H1 (cell line): ENCODE results near the gene COLQ.

Experiments
- KDM5A ChIP-seq: fragments of 200-600 bp; IDR thresholded peaks from 2 replicates; pipeline ENCODE4 v1.7.1; 2012; ENCODE audit warnings: mild to moderate bottlenecking, low read length, inconsistent platforms, mixed read lengths
- MAFK ChIP-seq: IDR thresholded peaks from 2 replicates; pipeline ENCODE4 v1.6.1; 2012; ENCODE audit warnings: low read depth, mild to moderate bottlenecking, improper control_type of control experiment, low read length
- POLR2A ChIP-seq, 2 experiments: IDR thresholded peaks; 1 replicate in 1 of 2; 2 replicates in 1 of 2; pipeline ENCODE4 v1.6.1; 2011; ENCODE audit warnings: low read depth in 2 of 2, low read length in 2 of 2, mild to moderate bottlenecking in 2 of 2; ENCODE audit errors: control extremely low read depth in 1 of 2
- POLR2AphosphoS5 ChIP-seq: IDR thresholded peaks from 2 replicates; pipeline ENCODE4 v1.6.1; 2011; ENCODE audit warnings: low read depth, low read length
- SUZ12 ChIP-seq: fragments of 200-600 bp; sonication (generic); IDR thresholded peaks from 2 replicates; pipeline ENCODE4 v1.6.1; 2012; ENCODE audit warnings: mild to moderate bottlenecking, inconsistent platforms, low read length, moderate library complexity, mixed read lengths
- TF ChIP-seq, protein P1 (sequence below): IDR thresholded peaks from 2 replicates; pipeline ENCODE4 v1.6.1; 2011; ENCODE audit warnings: low read length, improper control_type of control experiment
- TF ChIP-seq, protein P2 (sequence below), 3 experiments: IDR thresholded peaks; 1 replicate in 2 of 3; 2 replicates in 1 of 3; pipeline versions ENCODE4 v1.5.1 to v1.6.1; 2011; ENCODE audit warnings: low read length in 3 of 3, mild to moderate bottlenecking in 3 of 3, inconsistent platforms in 2 of 3, low read depth in 1 of 3, moderate library complexity in 1 of 3; ENCODE audit not compliant: insufficient read depth in 1 of 3; ENCODE audit errors: control extremely low read depth in 1 of 3

DNA sequence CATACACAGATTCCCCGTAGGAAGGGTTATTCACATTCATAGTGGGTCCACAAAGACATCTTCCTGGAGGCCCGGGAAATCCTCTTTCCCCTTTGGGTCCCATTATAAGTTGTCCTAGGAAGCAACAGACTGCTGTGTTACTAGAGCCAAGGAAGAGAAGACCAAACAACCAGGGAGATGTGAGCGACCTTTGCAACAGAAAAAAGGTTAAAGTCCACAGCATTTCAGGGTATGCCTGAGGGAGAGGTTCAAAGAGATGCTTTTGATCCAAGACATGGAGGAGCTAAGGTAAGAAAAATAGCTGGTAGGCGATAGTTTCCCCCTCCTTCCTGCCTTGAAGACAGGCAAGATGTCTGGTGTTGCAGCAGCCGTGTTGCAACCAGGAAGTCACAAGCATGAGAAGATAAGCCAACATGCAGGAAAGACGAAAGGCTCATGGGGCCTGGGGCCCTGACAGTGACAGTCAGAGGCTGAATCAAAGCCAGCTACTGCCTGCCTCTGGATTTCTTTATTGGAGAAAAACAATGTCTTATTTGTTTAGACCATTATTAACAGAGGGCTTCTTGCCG, 63.2 kb downstream of the COLQ start:
- TF ChIP-seq MAFK (no peak), POLR2AphosphoS5 (no peak), POLR2A (IDR thresholded peaks at IDR 0.05; ENCODE audit: control extremely low read depth in 1 of 2, low read depth in 2 of 2, low read length in 2 of 2) (no peak), KDM5A (no peak), SUZ12 (no peak)
- TF ChIP-seq, protein P1, sequence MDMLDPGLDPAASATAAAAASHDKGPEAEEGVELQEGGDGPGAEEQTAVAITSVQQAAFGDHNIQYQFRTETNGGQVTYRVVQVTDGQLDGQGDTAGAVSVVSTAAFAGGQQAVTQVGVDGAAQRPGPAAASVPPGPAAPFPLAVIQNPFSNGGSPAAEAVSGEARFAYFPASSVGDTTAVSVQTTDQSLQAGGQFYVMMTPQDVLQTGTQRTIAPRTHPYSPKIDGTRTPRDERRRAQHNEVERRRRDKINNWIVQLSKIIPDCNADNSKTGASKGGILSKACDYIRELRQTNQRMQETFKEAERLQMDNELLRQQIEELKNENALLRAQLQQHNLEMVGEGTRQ = no peak
- TF ChIP-seq, protein P2, sequence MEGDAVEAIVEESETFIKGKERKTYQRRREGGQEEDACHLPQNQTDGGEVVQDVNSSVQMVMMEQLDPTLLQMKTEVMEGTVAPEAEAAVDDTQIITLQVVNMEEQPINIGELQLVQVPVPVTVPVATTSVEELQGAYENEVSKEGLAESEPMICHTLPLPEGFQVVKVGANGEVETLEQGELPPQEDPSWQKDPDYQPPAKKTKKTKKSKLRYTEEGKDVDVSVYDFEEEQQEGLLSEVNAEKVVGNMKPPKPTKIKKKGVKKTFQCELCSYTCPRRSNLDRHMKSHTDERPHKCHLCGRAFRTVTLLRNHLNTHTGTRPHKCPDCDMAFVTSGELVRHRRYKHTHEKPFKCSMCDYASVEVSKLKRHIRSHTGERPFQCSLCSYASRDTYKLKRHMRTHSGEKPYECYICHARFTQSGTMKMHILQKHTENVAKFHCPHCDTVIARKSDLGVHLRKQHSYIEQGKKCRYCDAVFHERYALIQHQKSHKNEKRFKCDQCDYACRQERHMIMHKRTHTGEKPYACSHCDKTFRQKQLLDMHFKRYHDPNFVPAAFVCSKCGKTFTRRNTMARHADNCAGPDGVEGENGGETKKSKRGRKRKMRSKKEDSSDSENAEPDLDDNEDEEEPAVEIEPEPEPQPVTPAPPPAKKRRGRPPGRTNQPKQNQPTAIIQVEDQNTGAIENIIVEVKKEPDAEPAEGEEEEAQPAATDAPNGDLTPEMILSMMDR (IDR thresholded peaks at IDR 0.05; ENCODE audit: control extremely low read depth in 1 of 3, insufficient read depth in 1 of 3, low read depth in 1 of 3, low read length in 3 of 3) = no peak
